ENCODE data around the gene JPT2. TPM values are rescaled to one million over a fixed set of nuclear protein-coding genes. Genes with fewer than 3 reads are reported as not detected.

JPT2 gene
- total and polyA plus RNA-seq, 10 of the 15 experiments (the other 5 are each of a cell fraction or from before 2014, with no cell fraction given), result 11.7 to 78.4 (median 48.4) TPM

DNA sequence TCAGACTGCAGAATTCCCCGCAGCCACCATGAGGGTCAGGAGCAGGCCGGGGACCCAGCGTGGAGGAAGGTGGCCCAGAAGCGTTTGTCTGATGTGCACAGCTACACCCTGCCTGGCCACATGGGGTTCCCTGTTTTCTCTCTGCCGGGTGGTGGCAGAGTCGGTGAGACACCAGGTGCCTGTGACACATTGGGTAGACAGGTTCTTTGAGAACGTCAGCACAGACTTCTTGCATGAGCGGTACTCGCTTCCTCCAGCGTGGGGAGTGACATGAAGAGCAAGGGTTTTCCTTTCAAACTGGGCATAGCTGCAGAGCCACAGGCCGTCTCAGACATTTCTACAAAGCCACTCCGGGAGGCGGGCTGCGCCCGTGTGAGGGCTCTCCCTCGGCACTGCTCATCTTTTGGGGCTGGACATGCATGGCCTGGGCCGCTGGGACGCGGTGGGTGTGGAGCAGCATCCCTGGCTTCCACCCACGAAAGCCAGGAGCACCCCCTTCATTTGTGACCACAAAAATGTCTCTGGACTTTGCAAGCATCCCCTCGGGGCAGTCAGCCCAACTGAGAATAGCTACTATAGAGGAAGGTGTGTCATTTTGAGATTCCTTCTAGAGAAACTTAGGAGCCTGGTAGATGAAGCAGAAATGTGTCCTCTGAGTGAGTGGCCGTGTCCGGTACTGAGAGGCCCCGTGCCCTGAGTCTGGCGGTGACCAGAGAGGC lies 67.3 kb downstream of the JPT2 start (continued):
- no peak for TF ChIP-seq JUNB (IDR thresholded peaks at IDR 0.05)
- TF ChIP-seq NBN (IDR thresholded peaks at IDR 0.05), result no peak
- no peak for TF ChIP-seq EP300 (IDR thresholded peaks at IDR 0.05; ENCODE audit: borderline replicate concordance in 1 of 2, control insufficient read depth in 1 of 2, low read depth in 2 of 2, low read length in 2 of 2)
- no peak for TF ChIP-seq NFXL1 (IDR thresholded peaks at IDR 0.05; ENCODE audit: borderline replicate concordance)
- no peak for TF ChIP-seq RCOR1 (conservative IDR thresholded peaks at IDR 0.05; ENCODE audit: low read depth, low read length)
- TF ChIP-seq GABPA (IDR thresholded peaks at IDR 0.05; ENCODE audit: low read depth), result no peak

DNA sequence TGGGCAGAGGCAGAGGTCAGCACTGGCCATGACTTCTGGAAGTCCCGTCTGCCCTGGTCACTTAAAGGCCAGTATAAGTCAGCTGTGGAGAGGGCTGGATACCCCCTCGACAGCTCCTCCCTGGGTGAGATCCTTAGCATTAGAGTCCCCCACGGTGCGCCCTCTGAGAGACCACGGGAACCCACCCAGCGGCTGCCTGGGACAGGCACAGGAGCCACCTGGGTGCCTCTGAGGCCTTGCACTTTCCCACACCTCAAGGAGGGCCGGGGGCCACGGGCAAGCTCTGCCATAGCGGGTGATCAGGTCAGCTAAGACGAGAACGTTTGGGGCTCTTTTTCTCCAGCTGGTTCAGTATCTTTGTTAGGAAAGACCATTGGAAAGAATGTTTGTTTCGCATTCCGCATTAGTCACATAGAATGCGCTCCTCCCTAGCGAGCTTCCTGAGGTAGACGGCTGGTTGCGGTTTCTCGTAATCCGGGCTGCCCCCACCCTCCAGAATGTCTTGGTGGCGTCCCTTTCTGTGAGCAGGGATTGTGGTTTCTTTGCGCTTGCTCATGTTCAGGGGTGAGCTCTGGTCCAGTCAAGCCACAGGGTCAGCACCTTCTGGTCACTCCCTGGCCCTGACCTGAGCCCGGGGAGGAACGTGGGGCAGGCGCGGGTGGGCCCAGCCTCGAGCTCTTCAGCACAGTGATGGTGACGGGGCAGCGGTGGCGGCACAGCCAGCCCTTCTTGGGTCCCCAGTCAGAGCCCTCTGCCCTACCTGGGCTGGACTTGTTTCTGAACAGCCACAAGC lies 68.0 kb downstream of the JPT2 start:
- in situ Hi-C loops (cut with MboI), result no loop called here
- Histone ChIP-seq H3K4me2 (ENCODE audit: control insufficient read depth, insufficient read depth) (no peak overlapping the region), H3K4me1 (ENCODE audit: control insufficient read depth, insufficient read depth, low read length) (no peaks in the 10 kb centered on the region), H2AFZ (ENCODE audit: control insufficient read depth, low read depth, low read length) (no peak overlapping the region), H3K27me3 (replicated peaks in 1 of 2; ENCODE audit: control insufficient read depth in 2 of 2, insufficient read depth in 2 of 2, low read length in 1 of 2) (no peaks in the 10 kb centered on the region), H3K9me3 (replicated peaks; ENCODE audit: control insufficient read depth, insufficient read depth, low read length) (no peaks in the 10 kb centered on the region), H3K4me3 (no peak overlapping the region), H3K36me3 (ENCODE audit: control insufficient read depth in 2 of 2, insufficient read depth in 2 of 2, low read length in 1 of 2) (peaks cover 6 to 13% of the 10 kb centered on the region in 2 experiments), H3K9ac (ENCODE audit: control insufficient read depth, insufficient read depth, low read length) (no peak overlapping the region), H4K20me1 (ENCODE audit: control insufficient read depth, insufficient read depth) (no peaks in the 10 kb centered on the region), H3K27ac (ENCODE audit: control insufficient read depth, insufficient read depth) (no peak overlapping the region), H3K79me2 (ENCODE audit: control insufficient read depth, insufficient read depth, low read length) (no peaks in the 10 kb centered on the region)
- WGBS (ENCODE audit: insufficient coverage, insufficient replicate concordance, low lambda C conversion rate, missing lambda C conversion rate), result 96% methylated on average over 29 of the region's 29 CpGs
- FAIRE-seq, result no peak
- no peak for ATAC-seq
- ChIA-PET RAD21 (ENCODE audit: unreplicated experiment) (no interaction called here), POLR2A (interaction anchor here (0.5 kb wide), 1 partner anchor 176 kb away, joined by 3 read pairs; no protein-coding TSS in a partner anchor), CTCF (no interaction called here), SMC1A (ENCODE audit: uncharacterized antibody, unreplicated experiment) (interaction anchor here (1.0 kb wide), 1 partner anchor 21 kb away, joined by 3 read pairs; no protein-coding TSS in a partner anchor)
- no peak for DNase-seq (ENCODE audit: low read depth, low spot score)
- intact Hi-C loops (cut with micrococcal nuclease; ENCODE audit: unreplicated experiment), result no loop called here
- TF ChIP-seq ETV6 (conservative IDR thresholded peaks at IDR 0.05 in 1 of 2, IDR thresholded peaks at IDR 0.05 in 1 of 2; ENCODE audit: borderline replicate concordance in 1 of 2, low read depth in 1 of 2) (no peak), ZBED1 (IDR thresholded peaks at IDR 0.05; ENCODE audit: borderline replicate concordance) (no peak), GABPA (IDR thresholded peaks at IDR 0.05; ENCODE audit: low read depth) (no peak), CREM (IDR thresholded peaks at IDR 0.05; ENCODE audit: low read depth) (no peak), SMC3 (IDR thresholded peaks at IDR 0.05; ENCODE audit: borderline replicate concordance, low read length) (no peak), POU2F2 (IDR thresholded peaks at IDR 0.05; ENCODE audit: borderline replicate concordance, low read depth, low read length) (no peak), CBX3 (IDR thresholded peaks at IDR 0.05; ENCODE audit: borderline replicate concordance, low read depth) (no peak)
- TF ChIP-seq, protein P1, sequence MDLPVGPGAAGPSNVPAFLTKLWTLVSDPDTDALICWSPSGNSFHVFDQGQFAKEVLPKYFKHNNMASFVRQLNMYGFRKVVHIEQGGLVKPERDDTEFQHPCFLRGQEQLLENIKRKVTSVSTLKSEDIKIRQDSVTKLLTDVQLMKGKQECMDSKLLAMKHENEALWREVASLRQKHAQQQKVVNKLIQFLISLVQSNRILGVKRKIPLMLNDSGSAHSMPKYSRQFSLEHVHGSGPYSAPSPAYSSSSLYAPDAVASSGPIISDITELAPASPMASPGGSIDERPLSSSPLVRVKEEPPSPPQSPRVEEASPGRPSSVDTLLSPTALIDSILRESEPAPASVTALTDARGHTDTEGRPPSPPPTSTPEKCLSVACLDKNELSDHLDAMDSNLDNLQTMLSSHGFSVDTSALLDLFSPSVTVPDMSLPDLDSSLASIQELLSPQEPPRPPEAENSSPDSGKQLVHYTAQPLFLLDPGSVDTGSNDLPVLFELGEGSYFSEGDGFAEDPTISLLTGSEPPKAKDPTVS (IDR thresholded peaks at IDR 0.05; ENCODE audit: low read depth, low read length), result no peak
- no TSS peak for BruUV-seq (replicated peaks)
